Measurements from ENCODE around the gene PTPN4.

GRCh38 chr2:119718501-119719260, 41.0 kb upstream of the PTPN4 start:
- TF ChIP-seq POLR2A (IDR thresholded peaks at IDR 0.05) (no peak), CTCF (IDR thresholded peaks at IDR 0.05) (no peak)
